ENCODE measurements around the gene SMAP2. TPM values are rescaled to one million over a fixed set of nuclear protein-coding genes. Genes with fewer than 3 reads are reported as not detected.

SMAP2 gene
- total RNA-seq, 1 experiment from 2014 or later = 23.2 TPM

DNA sequence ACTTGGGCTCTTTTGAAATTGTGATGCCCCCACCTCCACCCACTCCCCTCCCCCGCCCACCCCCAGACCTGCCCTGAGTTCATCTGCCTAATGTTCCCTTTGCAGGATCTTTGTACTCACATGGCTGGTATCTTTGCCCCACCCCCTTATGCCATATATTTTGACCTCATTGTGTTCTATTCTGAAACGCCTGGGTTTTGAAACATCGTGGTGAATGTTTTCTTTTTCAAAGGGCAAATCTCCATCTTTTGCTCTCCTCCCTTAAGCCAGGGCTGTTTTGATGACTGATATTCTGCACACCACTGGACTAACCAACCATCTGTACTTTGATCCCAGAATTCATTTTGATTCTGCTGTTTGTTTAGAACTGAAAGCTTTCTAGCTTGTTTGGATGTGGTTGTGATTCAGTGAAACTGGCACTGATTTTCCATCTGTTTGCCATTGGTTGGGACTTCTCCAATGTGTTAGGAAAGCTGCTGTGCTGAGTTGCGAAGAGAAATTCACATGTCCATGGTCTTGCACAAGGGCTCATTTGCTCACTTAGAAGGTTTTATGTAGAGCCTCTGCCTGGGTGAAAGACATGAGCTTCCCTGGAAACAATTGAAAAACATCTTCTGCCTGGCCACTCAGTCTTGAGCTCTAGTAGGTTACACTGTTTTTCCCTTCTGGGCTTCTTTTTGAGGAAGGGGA lies 16.5 kb downstream of the SMAP2 start:
- no peak for DNase-seq (ENCODE audit: low read depth)

DNA sequence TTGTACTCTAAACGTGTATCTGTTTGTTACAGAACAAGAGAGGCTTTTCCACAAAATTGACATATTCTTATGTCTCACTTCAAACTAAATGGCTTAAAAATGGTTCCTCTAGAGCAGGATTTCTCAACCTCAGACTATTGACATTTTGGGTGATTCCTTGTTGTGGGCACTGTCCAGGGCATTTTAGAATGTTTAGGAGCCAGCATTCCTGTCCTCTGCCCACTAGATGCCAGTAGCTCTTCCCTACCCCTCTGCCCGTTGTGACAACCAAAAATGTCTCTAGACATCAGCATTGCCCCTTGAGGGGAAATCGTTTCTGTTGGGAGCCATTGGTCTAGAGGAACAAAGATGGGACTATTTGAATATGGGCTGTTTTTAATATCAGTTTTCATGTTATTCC lies 17.3 kb downstream of the SMAP2 start:
- DNase-seq (ENCODE audit: low read depth) = no peak

DNA sequence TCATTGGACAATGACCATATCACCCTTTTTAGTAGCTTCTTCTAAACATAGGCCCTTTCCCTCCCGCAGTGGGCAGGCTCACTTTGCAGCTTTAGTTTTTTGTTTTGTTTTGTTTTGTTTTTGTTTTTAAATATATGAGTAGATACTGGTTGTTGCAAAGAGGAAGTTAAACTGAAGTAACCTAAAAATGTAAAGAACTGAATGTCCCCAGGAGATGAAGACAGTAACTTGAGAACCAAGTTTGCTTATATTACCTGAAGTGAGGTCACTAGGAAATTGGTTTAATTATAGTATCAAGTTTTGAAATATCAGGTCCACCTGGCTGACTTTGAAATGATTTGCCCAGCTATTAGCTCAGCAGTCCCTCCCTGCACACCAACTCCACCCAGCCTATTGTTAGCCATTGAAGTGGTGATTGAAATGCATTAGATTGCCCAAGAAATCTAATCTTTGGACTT lies 18.2 kb downstream of the SMAP2 start:
- no peak for DNase-seq (ENCODE audit: low read depth)

DNA sequence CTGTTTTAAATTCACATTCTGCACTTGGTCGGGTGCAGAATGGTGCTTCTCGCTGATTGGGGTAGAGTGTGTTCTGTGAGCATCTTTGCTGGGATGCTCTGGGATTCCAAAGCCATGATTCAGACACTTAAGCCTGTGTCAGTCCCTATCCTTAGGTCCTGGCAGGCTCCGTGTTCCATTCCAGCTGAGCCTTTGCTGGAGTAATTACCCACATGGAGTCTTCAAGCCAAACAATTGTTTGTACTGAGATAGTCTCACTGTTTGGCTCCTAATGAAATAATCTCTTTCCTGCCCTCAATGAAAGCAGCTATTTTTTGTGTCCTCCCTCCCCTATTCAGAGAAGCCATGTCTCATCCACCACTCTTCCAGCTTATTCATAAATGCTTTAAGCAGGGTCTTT lies 18.7 kb downstream of the SMAP2 start:
- DNase-seq (ENCODE audit: low read depth) = peak; percentile 63

DNA sequence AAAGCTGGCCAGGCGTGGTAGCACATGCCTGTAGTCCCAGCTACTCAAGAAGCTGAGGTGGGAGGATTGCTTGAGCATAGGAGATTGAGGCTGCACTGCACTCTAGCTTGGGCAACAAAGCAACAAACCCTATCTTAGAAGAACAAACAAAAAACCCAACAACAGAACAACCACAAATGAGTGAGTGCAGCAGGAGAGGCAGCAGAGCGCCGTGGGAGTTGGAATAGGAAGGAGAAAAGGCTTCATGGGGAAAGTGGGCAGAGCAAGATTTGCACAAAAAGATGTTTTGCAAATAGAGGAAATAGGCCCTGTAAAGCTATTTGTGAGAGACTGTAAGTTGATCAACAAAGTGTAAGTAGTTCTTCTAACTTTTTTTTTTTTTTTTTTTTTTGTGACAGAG lies 19.6 kb downstream of the SMAP2 start:
- DNase-seq (ENCODE audit: low read depth) = no peak

DNA sequence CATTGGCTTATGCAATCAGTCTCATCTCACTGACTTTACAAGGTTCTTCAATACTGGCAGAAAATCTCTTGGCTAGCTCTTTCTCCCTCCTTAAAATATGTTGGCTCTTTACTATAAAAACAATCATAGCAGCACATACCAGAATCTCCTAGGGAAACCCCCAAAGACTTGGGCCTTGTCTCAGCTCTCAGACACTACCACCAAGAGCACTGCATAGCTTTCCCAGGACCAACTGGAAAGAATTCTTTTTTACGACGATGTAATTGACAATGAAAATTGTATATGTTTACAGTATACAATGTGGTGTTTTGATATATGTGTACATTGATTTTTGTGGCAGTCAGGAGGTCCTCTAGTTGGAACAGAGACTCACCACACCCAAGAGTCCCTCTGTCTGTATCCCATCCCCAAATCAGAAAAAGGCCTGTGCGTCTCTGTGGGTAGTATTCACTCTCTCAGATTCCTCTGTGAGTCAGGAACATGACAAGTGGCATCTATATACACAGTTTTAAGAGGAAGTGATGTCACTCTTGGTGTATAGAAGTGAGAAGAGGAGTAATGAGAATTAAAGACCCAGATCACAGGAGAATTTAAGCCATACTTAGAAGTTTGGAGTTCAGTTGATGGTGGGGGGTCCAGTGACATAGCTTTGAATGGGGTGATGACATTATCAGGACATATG lies 21.1 kb downstream of the SMAP2 start:
- no peak for DNase-seq (ENCODE audit: low read depth)

DNA sequence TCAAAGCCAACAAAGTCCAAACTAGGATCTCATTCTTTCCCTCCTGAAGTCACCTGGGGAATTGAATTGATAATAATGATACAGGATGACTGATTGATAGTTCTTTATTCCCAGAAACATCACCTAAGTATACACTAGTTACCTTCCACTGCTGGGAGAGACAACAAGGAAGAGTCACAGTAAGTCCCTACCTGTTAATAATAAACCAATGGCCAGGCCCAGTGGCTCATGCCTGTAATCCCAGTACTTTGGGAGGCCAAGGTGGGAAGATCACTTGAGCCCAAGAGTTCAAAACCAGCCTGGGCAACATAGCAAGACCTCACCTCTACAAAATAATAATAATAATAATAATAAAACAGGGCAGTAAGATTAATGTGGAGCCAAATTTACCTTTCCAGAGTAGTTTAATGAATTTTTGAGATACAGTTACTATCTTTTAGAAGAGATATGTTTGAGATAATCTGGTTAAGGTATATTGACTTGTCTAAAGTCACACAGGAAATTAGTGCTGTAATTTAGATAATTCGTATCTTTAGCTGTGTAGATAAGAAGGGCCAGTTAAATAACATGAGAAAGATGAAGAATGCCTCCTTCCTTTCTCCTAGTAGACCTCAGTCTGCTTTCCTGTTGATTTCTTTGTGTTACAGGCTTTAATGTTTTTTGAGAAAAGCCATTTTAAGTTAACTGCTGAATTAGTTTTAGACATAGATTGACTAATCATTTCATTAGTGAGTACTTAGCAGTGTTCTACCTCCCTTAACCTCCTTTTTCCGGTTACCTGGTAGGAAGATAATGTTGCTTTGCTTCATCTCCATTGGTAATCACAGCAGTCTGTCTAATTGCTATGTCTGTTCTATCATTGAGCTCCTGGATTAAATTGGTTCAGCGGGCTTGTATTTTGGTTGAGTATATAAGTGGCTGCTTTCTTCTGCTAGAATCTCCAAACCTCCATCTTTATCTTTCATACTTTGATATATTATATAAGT lies 22.0 kb downstream of the SMAP2 start:
- DNase-seq (ENCODE audit: low read depth) = no peak

DNA sequence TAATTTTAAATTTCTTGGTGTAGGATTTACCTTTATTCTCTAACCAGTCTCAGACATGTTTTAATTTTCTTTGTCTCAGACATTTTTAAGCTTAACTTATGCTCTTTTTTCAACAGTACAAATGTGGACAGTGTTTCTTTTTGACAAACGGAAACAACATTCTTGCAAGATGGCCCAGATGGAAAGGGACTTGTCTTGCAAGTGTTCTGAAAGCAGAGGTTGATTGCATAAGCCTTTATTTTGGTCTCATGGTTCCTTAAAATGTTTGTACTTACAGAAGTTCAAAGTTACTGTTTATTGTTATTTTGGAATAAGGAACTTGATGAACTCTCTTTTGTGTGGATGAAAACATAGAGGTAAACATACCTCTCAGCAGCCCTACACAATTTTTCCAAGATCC lies 22.9 kb downstream of the SMAP2 start:
- DNase-seq (ENCODE audit: low read depth) = no peak

DNA sequence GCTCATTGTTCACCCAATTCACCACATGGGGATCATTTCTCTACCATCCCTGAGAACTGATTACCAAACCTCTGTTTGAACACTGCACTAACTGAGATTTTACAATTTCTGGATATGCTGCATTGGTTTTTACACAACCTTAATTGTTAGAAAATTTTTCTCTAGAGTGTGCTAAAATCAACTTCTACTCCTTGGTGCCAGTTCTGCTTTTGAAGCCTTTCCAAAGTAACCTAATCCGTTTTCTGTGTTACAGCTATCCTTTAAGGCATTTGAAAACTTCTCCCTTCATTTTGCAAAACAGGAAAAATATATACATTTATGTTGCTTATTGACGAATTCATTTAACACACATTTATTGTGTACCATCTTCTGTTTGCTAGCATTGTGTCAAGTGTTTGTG lies 23.7 kb downstream of the SMAP2 start:
- DNase-seq (ENCODE audit: low read depth) = no peak

DNA sequence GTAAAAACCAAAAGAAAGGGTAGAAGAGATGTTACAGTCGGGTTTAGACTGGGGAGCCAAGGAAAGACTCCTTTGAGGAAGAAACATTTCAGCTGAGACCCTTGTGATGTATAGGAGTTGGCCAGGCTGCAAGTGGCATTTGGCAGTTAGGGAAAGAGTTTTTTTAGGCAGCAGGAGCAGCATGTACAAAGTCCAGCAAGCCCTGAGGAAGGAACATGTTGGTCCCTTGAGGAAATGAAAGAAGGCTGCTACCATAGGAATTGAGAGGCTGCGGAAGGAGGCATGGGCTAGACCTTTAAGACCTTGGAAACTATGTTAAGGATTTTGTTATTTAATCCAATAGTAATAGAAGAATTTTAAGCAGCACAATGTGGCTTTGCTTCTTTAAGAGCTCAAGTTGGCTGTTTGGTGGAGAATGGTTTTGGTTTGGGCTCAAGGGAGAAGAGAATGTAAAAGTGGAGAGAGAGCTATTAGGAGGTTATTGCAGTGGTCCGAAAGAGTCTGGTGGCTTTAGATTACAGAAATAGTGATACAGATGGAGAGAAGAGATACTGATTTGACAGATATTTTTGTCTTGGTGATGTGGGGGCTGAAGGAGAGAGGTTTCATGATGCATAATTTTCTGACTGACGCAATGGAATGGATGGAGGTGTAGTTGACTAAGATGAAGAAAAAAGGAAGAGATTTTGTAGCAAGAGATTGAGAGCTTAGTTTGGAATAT lies 26.6 kb downstream of the SMAP2 start:
- DNase-seq (ENCODE audit: low read depth) = no peak

DNA sequence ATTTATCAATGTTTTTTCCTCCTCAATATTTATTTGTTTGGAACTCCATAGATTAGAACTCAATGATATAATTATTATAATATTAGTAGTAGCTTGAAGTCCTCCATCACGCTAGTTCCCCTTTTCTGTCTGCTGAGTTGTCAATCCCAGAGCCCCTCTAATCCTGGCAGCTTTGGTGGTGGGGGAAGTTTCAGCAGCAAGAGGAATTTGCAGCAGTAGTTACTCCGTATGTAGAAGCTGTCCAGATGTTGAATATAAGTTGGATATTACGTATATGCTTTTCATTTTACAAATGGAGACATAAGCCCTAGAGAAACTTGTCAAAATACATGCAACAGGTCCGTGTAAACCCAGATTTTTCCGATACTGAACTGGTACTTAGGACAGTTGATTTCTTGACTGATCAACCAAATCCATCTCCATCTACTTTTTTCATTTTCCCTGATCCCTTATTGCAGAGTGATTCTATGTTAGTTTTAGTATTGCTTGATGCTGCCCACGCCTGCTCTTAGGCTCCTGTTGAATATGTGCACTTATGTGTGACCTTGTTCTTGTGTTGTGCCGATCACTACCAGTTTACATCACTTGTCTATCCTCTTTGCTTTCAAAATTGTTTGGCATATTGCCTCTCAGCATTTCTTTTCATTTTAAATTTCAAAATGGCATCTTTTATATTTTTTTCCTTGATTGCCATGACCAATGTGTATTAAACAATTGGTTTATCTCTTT lies 28.1 kb downstream of the SMAP2 start:
- no peak for DNase-seq (ENCODE audit: low read depth)

DNA sequence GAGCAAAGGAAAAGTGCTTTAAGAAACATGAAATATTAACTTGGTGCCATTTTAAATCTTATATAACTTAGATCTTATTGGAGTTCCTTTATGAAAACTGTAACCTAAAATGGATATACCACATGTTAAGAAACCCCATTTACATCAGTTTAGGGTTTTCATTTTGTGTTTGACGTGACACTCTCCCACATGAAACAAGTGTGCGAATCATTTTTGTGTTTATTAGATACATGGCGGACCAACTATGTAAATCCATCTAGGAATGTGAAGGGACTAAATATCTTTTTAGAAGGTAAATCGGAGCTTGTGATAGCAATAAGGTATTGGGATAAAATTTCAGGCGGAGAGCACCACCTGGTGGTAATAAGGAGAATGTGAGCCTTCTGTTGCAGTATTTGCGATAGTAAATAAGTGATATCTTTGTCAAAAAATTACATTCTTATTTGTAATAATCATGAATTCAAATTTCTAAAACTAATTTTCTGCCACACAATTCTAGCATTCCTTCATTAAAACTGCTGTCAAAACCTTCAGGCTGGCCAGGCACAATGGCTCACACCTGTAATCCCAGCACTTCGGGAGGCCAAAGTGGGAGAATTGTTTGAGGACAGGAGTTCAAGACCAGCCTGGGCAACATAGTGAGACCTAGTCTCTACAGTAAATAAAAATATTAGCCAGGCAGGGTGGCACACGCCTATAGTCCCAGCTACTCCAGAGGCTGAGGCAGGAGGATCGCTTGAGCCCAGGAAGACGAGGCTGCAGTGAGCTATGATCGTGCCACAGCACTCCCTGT lies 31.3 kb downstream of the SMAP2 start:
- peak; percentile 22 for DNase-seq (ENCODE audit: low read depth)

DNA sequence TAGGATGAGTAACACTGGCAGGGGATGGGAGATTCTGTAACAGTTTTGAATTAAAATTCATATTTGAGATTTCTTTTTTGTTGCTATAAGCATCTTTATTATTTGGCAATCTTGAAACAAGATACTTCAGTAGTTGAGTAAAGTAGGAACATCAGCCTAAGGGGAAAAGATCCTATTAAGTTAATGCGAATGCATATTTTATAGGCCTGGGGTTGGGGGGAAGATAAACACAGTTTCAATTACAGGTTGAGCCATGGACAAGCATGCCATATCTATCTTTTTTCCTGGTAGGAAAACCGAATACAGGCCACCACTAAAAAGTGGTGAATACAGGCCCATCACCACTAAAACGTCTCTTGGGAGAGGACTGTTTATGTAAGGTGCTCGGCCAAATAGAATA lies 32.3 kb downstream of the SMAP2 start:
- DNase-seq (ENCODE audit: low read depth) = no peak

DNA sequence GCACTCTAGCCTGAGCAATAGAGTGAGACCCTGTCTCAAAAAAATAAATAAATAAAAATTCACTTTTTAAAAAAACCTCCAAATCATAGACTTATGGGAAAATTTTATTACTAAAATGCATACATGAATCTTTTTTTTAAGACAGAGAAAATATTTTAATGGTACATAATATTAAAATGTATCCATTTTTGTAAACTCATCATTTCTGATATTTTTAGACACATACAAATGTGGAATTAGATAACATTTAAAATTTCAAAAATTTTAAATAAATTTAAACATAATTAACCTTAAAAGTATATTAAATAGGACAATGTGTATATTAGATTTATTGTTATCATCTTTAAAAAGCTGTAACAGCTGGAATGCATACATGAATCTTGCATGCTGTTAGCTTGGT lies 33.9 kb downstream of the SMAP2 start:
- DNase-seq (ENCODE audit: low read depth) = no peak

DNA sequence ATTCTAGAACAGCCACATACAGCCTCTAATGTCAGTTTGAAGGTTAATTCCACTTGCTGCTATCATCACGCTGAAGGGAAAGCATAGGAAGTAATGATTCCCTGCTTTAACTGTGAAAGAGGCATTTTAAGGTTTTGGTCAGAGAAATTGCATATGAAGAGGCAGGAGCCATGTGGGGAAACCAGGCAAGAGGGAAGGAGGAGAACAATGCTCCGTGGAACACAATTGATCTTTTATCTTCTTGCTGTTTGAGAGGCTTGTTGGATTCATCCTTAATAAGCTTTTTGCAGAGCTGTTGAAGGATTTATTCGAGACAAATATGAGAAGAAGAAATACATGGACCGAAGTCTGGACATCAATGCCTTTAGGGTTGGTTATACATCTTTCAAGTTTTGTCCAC lies 35.9 kb downstream of the SMAP2 start:
- no peak for DNase-seq (ENCODE audit: low read depth)

DNA sequence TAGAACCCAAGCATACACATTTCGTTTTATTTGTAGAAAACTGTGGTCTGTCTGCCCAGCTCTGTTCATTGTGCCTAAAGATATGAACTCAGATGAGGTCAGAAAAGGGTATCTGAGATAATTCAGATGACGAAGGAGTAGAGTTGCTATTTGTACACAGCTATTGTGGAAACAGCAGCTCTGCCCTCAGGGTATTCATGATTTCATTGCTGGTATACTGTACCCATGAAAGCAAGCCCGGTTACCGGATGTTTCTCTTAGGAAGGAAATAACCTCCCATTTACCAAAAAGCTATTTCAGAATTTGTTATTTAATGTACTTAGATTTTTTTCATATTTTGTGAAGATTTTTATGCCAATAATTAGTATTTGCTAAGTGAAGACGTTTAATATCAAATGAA lies 37.8 kb downstream of the SMAP2 start:
- DNase-seq (ENCODE audit: low read depth) = no peak

DNA sequence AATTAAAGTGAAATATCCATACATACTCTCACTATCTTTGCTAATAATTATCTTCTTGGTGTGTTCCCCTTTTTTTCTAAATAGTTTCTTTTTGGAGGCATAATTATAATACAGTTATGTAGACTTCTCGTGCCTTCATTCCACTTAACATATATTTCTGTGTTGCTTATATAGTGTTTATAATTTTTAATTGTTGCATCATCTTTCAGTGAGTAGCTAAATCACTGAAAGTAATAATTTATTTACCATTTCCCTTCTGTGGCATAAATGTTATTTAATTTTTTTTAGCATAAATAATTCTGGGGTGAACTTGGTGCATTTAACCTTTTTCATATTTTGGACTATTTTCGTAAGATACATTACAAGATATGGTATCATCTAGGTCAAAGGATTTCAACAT lies 38.3 kb downstream of the SMAP2 start:
- no peak for DNase-seq (ENCODE audit: low read depth)

DNA sequence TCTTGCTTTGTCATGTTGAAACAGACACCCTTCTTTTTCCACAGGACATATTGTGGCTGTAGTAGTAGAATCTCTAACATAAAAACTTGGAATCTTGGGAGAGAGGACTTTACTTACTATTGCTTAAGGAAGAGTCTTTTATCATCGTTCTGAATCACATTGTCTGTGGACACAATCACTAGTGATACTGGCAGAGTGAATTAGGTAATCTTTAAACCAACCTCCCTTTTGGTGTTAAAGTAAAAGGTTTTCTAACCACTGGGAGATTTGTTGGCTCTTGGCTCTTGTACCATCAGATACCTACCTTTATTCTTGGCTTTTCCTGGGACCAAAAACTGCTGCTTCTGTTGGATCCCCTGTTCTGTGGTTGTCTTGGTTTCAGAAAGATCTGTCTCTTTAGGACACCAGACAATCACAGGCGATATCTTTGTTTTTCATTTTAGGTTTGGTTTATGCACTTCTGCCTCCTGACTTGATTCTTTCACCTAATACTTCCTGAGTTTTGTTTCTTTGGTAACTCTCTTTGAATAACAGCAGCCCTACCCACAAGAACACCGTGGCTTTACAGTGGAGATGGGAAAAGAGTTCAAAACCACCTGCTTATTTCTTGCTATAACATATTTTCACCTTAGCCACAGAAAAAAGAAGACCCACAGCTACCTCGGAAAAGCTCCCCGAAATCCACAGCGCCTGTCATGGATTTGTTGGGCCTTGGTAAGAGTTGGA lies 40.2 kb downstream of the SMAP2 start:
- DNase-seq (ENCODE audit: low read depth) = no peak

DNA sequence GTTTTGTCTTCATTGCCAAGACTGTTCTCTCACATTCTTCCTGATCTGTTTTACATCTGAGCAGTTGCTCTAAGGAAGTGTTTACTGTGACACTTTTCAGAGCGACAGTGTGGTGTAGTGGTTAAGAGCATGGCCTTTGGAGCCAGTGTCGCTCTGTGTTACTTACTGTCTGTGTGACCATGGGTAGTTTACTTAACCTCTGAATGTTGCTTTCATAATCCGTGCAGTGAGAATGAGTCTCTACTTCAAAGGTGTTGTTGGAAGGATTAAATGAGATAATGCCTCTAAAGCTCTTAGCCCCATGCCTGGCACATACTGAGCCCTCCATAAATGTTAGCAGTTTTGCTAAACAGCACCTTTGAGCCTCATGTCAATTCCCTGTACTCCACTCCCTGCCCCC lies 40.8 kb downstream of the SMAP2 start:
- no peak for DNase-seq (ENCODE audit: low read depth)
